Spleen (tissue), 7 donors: Measurements from ENCODE around the gene PLPP3.

Experiments
- CTCF ChIP-seq, 11 experiments: fragments of 200-600 bp in 7 of 11; fragments of 450-650 bp in 4 of 11; sonication (generic) in 4 of 11; IDR thresholded peaks in 8 of 11; conservative IDR thresholded peaks in 3 of 11; 1 replicate in 7 of 11; 2 replicates in 4 of 11; pipeline versions ENCODE4 v1.4.0 to v1.8.0; 2016 to 2021; ENCODE audit warnings: antibody characterized with exemption in 11 of 11, inconsistent platforms in 4 of 11, mild to moderate bottlenecking in 1 of 11
- POLR2A ChIP-seq, 3 donors: fragments of 450-650 bp; IDR thresholded peaks; one replicate each; pipeline ENCODE4 v1.5.1; 2017; ENCODE audit warnings: antibody characterized with exemption in 3 of 3, mild to moderate bottlenecking in 1 of 3
- POLR2AphosphoS5 ChIP-seq, 3 donors: sonication (generic); formaldehyde crosslinking; IDR thresholded peaks; one replicate each; pipeline ENCODE4 v1.5.1; 2017; ENCODE audit warnings: antibody characterized with exemption in 3 of 3
- donor health status: DM: no; HTN: no; CAD: no; lungs with moderate emphysema.
- donor health status: DM: no; HTN: no; CAD: no.
- donor health status: DM: no; HTN: no; CAD: no.

GRCh38 chr1:56552349-56552748, 27.0 kb downstream of the PLPP3 start:
- TF ChIP-seq POLR2A (IDR thresholded peaks at IDR 0.05) (no peak), CTCF (IDR thresholded peaks at IDR 0.05 in 8 of 11, conservative IDR thresholded peaks at IDR 0.05 in 3 of 11) (no peak), POLR2AphosphoS5 (IDR thresholded peaks at IDR 0.05) (no peak)
